VCaP (cell line): ENCODE results near the gene FSTL5.
"Not testable (repeated sequence)": the region's sequence is repeated elsewhere in the genome, so short reads cannot be mapped to it uniquely, and the experiment has no call there.

ENCODE experiments used
- H3K27ac ChIP-seq: fragments of 450-650 bp; 2 replicates; pipeline ENCODE4 v1.5.1; 2017
- TF ChIP-seq, protein P1 (sequence below): fragments of 450-650 bp; conservative IDR thresholded peaks from 2 replicates; pipeline ENCODE4 v1.5.1; 2017; ENCODE audit warnings: mild to moderate bottlenecking, moderate library complexity

FSTL5 gene

GRCh38 chr4:161762796-161763195 is 401.0 kb downstream of the FSTL5 start:
- TF ChIP-seq, protein P1, sequence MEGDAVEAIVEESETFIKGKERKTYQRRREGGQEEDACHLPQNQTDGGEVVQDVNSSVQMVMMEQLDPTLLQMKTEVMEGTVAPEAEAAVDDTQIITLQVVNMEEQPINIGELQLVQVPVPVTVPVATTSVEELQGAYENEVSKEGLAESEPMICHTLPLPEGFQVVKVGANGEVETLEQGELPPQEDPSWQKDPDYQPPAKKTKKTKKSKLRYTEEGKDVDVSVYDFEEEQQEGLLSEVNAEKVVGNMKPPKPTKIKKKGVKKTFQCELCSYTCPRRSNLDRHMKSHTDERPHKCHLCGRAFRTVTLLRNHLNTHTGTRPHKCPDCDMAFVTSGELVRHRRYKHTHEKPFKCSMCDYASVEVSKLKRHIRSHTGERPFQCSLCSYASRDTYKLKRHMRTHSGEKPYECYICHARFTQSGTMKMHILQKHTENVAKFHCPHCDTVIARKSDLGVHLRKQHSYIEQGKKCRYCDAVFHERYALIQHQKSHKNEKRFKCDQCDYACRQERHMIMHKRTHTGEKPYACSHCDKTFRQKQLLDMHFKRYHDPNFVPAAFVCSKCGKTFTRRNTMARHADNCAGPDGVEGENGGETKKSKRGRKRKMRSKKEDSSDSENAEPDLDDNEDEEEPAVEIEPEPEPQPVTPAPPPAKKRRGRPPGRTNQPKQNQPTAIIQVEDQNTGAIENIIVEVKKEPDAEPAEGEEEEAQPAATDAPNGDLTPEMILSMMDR = no peak
- no peak overlapping the region for H3K27ac ChIP-seq

DNA sequence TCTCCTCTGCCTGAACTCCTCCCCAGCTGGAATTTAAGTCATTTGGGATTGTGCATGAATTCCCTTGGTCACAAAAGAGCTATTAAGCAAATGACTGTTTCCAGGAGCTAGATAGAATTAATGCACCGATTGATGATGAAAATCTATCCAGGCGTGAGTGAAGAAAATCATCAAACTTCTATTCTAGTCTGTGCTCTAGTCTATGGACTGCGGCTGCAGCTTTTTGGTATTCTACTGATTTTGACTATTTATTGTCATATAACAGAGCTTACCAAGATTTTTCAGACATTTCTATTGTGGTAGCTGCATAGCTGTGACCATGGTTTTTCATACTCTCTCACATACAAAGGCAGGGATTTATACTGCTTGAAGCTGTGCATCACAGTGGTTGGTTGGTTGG is 403.8 kb downstream of the FSTL5 start:
- no peak overlapping the region for H3K27ac ChIP-seq
- TF ChIP-seq, protein P1 = no peak

DNA sequence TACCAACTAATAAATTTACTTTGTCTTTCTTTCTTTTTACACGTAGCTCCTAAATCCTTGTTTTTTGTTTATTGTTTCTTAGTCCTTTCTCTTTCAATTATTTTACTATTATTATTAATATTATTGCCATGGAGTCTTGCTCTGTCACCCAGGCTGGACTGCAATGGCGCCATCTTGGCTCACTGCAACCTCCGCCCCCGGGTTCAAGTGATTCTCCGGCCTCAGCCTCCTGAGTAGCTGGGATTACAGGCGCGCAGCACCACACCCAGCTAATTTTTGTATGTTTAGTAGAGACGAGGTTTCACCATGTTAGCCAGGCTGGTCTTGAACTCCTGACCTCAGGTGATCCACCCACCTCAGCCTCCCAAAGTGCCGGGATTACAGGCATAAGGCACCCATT is 405.4 kb downstream of the FSTL5 start:
- H3K27ac ChIP-seq = not testable (repeated sequence)

GRCh38 chr4:161728929-161729328 is 434.9 kb downstream of the FSTL5 start:
- H3K27ac ChIP-seq = no peak overlapping the region
- TF ChIP-seq, protein P1 = no peak

DNA sequence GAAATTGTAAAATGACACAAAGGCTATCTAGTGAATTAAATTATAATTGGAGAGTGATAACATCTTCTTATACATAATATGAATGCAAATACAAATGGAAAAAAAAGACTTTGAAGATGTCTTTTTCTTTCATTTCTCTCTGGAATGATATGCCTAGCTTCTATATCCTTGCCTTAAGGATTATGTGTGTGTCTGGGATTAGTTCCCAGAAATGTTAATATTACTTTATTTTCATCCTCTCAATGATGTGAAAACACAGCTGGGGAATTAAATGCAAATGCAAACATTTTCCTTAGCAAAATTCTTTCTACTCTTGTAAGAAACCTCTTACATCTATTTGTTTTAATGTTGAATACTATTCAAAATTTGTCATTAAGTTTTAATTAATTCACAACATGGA is 441.9 kb downstream of the FSTL5 start:
- TF ChIP-seq, protein P1 = no peak
- H3K27ac ChIP-seq = no peak overlapping the region

DNA sequence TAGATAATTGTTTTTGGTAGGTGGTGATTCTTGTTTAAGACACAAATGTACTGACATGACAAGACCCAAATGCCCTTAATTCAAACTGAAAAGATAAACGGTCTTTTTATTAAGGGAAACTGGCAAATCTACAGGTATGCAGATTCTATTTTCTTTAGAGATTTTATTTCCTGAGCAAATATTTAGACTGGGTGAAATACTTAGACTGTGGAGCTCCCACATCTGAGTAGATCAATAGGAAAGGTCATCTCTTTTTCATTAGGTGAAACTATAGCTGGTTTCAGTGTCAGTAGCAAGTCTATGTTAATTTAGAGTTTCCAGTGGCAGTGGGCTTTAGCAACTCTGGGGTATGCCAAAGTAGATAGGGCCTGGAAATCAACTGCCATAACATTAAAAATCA is 446.7 kb downstream of the FSTL5 start:
- TF ChIP-seq, protein P1 = no peak
- H3K27ac ChIP-seq = no peak overlapping the region

GRCh38 chr4:161714931-161715330 is 448.9 kb downstream of the FSTL5 start:
- no peak overlapping the region for H3K27ac ChIP-seq

GRCh38 chr4:161714022-161714751 is 449.6 kb downstream of the FSTL5 start:
- TF ChIP-seq, protein P1 = no peak
- H3K27ac ChIP-seq = no peak overlapping the region

More at GRCh38 chr4:161714931-161715330, 448.9 kb downstream of the FSTL5 start:
- TF ChIP-seq, protein P1 = no peak
